OCI-LY3 (cell line): ENCODE results near the gene PTRH1.

Source experiments
- H2AFZ ChIP-seq: fragments of 200-600, 300-600 bp; shearing (Covaris generic); 2 replicates; pipeline ENCODE4 v1.6.0; 2014; ENCODE audit warnings: antibody characterized with exemption, low read depth, low read length
- H3K27ac ChIP-seq: fragments of 200-600, 300-600 bp; sonication (generic); 2 replicates; pipeline ENCODE4 v1.5.1; 2014; ENCODE audit warnings: mild to moderate bottlenecking, low read length, moderate library complexity, mixed read lengths
- H3K27me3 ChIP-seq: fragments of 200-600, 300-600 bp; sonication (generic); 2 replicates; pipeline ENCODE4 v1.6.1; 2014; ENCODE audit warnings: low read depth, low read length, mixed read lengths
- H3K36me3 ChIP-seq: fragments of 200-600, 300-600 bp; sonication (generic); replicated peaks from 2 replicates; pipeline ENCODE3; 2014; ENCODE audit warnings: low read depth, low read length, mixed read lengths
- H3K4me1 ChIP-seq: fragments of 300-600, 200-600 bp; sonication (generic); 2 replicates; pipeline ENCODE4 v1.6.1; 2014; ENCODE audit warnings: low read length, mixed read lengths
- H3K4me2 ChIP-seq: fragments of 200-600, 300-600 bp; sonication (generic); 2 replicates; pipeline ENCODE4 v1.6.1; 2014; ENCODE audit warnings: low read length, mixed read lengths
- H3K4me3 ChIP-seq: fragments of 300-600, 200-600 bp; sonication (generic); 2 replicates; pipeline ENCODE4 v1.5.1; 2014; ENCODE audit warnings: antibody characterized with exemption, mild to moderate bottlenecking, low read length, moderate library complexity
- H3K79me2 ChIP-seq: fragments of 300-600, 200-600 bp; shearing (Covaris generic); 2 replicates; pipeline ENCODE4 v1.6.1; 2014; ENCODE audit warnings: mild to moderate bottlenecking, low read length, mixed read lengths
- H3K9ac ChIP-seq: fragments of 300-600, 200-600 bp; shearing (Covaris generic); 2 replicates; pipeline ENCODE4 v1.6.0; 2014; ENCODE audit warnings: mild to moderate bottlenecking, low read length, moderate library complexity
- H3K9me3 ChIP-seq: fragments of 200-600, 300-600 bp; shearing (Covaris generic); 2 replicates; pipeline ENCODE4 v1.6.1; 2014; ENCODE audit warnings: low read length, mixed read lengths; ENCODE audit not compliant: insufficient read depth
- H4K20me1 ChIP-seq: fragments of 200-600, 300-600 bp; sonication (generic); 2 replicates; pipeline ENCODE4 v1.6.1; 2016; ENCODE audit warnings: low read length, mixed read lengths; ENCODE audit not compliant: insufficient read depth
- EZH2phosphoT487 ChIP-seq: fragments of 200-600 bp; shearing (Covaris generic); IDR thresholded peaks from 2 replicates; pipeline ENCODE4 v1.6.1; 2018; ENCODE audit warnings: antibody characterized with exemption, mixed run types, low read depth
- TF ChIP-seq, protein P1 (sequence below): fragments of 200-600, 300-600 bp; sonication (generic); IDR thresholded peaks from 2 replicates; pipeline ENCODE4 v1.5.1; 2014; ENCODE audit warnings: antibody characterized with exemption, low read length, low read depth

The PTRH1 gene

DNA sequence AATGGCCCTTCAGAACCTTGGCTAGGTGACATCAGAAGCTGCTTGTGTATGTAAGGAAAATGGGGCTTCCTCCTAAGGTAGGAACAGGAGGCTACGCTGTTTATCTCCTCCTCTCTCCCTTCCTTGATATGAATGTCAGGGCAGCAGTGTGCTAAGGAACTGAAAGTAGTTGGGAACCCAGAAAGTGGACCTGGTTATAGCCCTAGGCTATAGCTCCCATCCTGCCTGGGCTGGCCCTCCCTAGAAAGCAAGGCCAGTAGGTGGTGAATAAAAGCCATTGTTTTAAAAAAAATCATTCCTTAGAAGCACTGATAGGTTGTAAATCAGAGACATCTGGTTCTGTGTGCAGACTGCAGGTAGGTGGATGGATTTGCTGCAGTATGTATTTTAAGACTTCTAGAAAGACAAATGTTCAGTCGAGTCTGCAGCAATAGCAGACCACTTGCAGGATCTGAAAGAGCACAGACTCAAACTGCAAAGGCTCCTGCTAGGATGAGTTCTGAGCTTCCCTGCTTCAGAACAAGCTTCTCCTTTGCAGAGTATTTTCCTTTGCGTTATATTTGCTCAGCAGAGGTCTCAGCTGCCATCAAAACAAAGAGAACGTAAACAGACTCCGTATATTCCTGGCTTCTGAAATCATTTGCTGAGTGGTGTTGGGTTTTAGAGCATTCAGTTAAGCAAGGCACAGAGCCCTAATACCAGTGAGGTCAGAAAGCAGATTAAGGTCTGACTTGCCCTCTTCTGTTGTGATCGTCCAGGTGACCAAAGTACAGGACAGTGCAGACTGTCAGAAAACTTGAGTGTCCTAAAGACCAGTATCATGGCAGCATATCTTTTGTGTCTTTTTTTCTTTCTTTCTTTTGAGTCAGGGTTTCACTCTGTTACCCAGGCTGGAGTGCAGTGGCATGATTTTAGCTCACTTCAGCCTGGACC lies 28.7 kb downstream of the PTRH1 start:
- H3K9ac ChIP-seq, result no peak overlapping the region
- H3K36me3 ChIP-seq, result no peaks in the 10 kb centered on the region

DNA sequence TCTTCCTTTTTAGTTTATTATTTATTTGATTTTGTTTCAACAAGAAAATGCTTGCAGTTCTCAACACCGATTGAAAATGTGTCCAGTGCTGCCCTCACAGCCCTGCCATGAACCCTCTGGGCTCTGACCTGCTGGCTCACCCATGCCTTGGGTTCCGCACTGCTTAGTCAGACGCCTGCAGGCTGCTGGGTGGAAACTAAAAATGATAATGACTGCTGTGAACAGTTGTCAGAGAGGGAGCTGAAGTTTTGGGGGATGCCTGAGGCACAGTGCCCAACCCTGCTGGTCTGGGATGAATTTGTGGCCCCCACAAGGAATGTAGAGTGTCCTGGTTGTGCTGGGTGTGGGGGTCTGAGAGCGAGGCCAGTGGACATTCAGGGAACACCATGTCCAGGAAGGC lies 30.9 kb downstream of the PTRH1 start:
- no peak overlapping the region for H2AFZ ChIP-seq
- H3K27me3 ChIP-seq, result no peaks in the 10 kb centered on the region
- no peaks in the 10 kb centered on the region for H3K79me2 ChIP-seq
- H3K4me2 ChIP-seq, result no peak overlapping the region
- H3K4me3 ChIP-seq, result no peak overlapping the region
- H3K4me1 ChIP-seq, result no peaks in the 10 kb centered on the region
- no peak overlapping the region for H3K27ac ChIP-seq
- H3K9me3 ChIP-seq, result no peaks in the 10 kb centered on the region
- H3K36me3 ChIP-seq, result no peaks in the 10 kb centered on the region
- TF ChIP-seq, protein P1, sequence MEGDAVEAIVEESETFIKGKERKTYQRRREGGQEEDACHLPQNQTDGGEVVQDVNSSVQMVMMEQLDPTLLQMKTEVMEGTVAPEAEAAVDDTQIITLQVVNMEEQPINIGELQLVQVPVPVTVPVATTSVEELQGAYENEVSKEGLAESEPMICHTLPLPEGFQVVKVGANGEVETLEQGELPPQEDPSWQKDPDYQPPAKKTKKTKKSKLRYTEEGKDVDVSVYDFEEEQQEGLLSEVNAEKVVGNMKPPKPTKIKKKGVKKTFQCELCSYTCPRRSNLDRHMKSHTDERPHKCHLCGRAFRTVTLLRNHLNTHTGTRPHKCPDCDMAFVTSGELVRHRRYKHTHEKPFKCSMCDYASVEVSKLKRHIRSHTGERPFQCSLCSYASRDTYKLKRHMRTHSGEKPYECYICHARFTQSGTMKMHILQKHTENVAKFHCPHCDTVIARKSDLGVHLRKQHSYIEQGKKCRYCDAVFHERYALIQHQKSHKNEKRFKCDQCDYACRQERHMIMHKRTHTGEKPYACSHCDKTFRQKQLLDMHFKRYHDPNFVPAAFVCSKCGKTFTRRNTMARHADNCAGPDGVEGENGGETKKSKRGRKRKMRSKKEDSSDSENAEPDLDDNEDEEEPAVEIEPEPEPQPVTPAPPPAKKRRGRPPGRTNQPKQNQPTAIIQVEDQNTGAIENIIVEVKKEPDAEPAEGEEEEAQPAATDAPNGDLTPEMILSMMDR, result no peak
- no peak for TF ChIP-seq EZH2phosphoT487
- H4K20me1 ChIP-seq, result no peaks in the 10 kb centered on the region
- H3K9ac ChIP-seq, result no peak overlapping the region

More for the DNA sequence above, 28.7 kb downstream of the PTRH1 start:
- H3K4me2 ChIP-seq, result no peak overlapping the region
- H4K20me1 ChIP-seq, result no peaks in the 10 kb centered on the region
- H3K9me3 ChIP-seq, result no peaks in the 10 kb centered on the region
- no peak overlapping the region for H3K4me3 ChIP-seq
- H2AFZ ChIP-seq, result no peak overlapping the region
- no peaks in the 10 kb centered on the region for H3K4me1 ChIP-seq
- H3K79me2 ChIP-seq, result no peaks in the 10 kb centered on the region
- H3K27me3 ChIP-seq, result no peaks in the 10 kb centered on the region
- H3K27ac ChIP-seq, result no peak overlapping the region
- TF ChIP-seq, protein P1, result no peak
- no peak for TF ChIP-seq EZH2phosphoT487

DNA sequence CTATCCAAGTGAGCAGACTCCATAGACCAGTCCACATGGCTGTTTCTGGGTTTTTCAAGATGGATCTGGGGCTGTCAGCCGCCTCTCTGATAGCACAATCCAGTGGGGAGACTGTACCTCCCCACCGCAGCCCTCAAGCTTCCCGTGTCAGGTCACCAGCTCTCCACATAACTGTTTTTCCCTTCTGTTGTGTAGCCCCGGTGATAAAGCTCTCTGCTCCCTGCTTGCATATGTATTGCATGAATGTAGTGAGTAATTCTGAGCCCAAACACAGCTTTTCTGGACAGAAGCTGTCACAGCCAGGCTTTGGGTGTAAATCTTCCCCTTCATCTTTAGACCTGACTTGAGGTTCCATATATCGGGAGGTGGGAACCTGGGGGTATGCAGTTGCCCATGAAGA lies 31.7 kb downstream of the PTRH1 start:
- Histone ChIP-seq H3K4me1 (no peaks in the 10 kb centered on the region), H3K9ac (no peak overlapping the region), H3K36me3 (no peaks in the 10 kb centered on the region), H3K27ac (no peak overlapping the region), H3K79me2 (no peaks in the 10 kb centered on the region), H3K4me2 (no peak overlapping the region), H3K27me3 (no peaks in the 10 kb centered on the region), H3K9me3 (no peaks in the 10 kb centered on the region), H2AFZ (no peak overlapping the region), H4K20me1 (no peaks in the 10 kb centered on the region), H3K4me3 (no peak overlapping the region)
- TF ChIP-seq, protein P1, result no peak
- no peak for TF ChIP-seq EZH2phosphoT487

DNA sequence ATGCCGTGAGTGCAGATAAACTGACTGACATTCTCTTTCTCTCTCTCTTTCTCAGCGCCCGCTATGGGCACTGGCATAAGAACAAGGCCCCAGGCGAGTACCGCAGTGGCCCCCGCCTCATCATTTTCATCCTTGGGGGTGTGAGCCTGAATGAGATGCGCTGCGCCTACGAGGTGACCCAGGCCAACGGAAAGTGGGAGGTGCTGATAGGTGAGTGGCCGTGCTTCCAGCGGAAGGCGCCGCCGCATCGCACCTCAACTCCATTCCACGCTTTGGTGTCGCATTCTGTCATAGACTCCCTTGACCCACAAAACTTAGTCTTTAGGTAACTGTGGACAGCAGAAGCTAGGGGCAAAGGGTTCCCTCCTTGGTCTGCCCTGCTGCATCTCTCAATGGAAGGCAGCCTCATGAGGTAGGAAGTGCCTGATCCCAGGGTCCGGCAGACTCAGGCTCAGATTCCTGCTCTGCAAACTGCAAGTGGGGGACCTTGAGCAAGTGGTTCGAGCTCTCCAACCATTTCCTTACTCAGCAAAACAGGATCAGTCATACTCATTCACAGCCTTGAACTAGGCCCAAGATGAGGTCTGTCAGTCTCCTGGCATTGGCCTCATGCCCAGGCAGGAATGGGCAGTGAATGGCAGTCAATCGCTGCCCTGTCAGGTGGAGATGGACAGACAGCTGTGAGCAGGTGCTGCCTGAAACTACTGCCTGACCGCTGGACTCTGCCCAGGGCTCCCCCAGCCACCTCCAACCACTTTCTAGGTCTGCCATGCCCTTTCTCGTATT lies 32.9 kb downstream of the PTRH1 start:
- Histone ChIP-seq H3K4me2 (no peak overlapping the region), H3K27ac (no peak overlapping the region), H3K9me3 (no peaks in the 10 kb centered on the region), H3K9ac (no peak overlapping the region), H3K4me3 (no peak overlapping the region), H3K4me1 (no peaks in the 10 kb centered on the region), H3K27me3 (no peaks in the 10 kb centered on the region), H3K36me3 (no peaks in the 10 kb centered on the region), H4K20me1 (no peaks in the 10 kb centered on the region), H3K79me2 (no peaks in the 10 kb centered on the region), H2AFZ (no peak overlapping the region)
- TF ChIP-seq, protein P1, result no peak
- no peak for TF ChIP-seq EZH2phosphoT487
